Fibroblast of the aortic adventitia (primary cell): ENCODE data around the gene MAN2A2. TPM values are rescaled to one million over a fixed set of nuclear protein-coding genes. Genes with fewer than 3 reads are reported as not detected.
"Not testable (repeated sequence)": the region's sequence is repeated elsewhere in the genome, so short reads cannot be mapped to it uniquely, and the experiment has no call there.

Source experiments
- DNase-seq: peaks from one replicate; pipeline ENCODE4 v3.0.0-alpha.2; 2010; ENCODE audit warnings: low read depth
- H3K4me3 ChIP-seq: 2 replicates; pipeline ENCODE4 v1.5.1; 2011; ENCODE audit warnings: low read depth, mild to moderate bottlenecking, control low read depth, low read length, moderate library complexity
- CTCF ChIP-seq: IDR thresholded peaks from 2 replicates; pipeline ENCODE4 v1.5.1; 2011; ENCODE audit warnings: mild to moderate bottlenecking, low read length, control low read depth, inconsistent platforms; ENCODE audit not compliant: insufficient read depth
- total RNA-seq: library from RNA; depleted of rRNA; stranded (reverse); fragments of >200 nt; gene quantifications from 2 replicates; pipeline ENCODE4 v1.2.3, GENCODE V29; 2012; ENCODE audit warnings: low replicate concordance

The MAN2A2 gene
- total RNA-seq, 1 donor = 11.0 TPM

- no peak for TF ChIP-seq CTCF
- no peak for DNase-seq
- H3K4me3 ChIP-seq = no peak overlapping the region
Observed at GRCh38 chr15:90921887-90922286, 18.8 kb downstream of the MAN2A2 start.

GRCh38 chr15:90922712-90923322, 19.7 kb downstream of the MAN2A2 start:
- DNase-seq, H3K4me3 ChIP-seq: not testable (repeated sequence)

GRCh38 chr15:90924375-90924774, 21.3 kb downstream of the MAN2A2 start:
- DNase-seq = no peak
- TF ChIP-seq CTCF = no peak
- H3K4me3 ChIP-seq = no peak overlapping the region

GRCh38 chr15:90926766-90927165, 23.7 kb downstream of the MAN2A2 start:
- H3K4me3 ChIP-seq, DNase-seq: not testable (repeated sequence)

- not testable (repeated sequence) for DNase-seq, H3K4me3 ChIP-seq
Observed at GRCh38 chr15:90928106-90928505, 25.0 kb downstream of the MAN2A2 start.

- TF ChIP-seq CTCF = no peak
- peak overlapping the region; percentile 74 for H3K4me3 ChIP-seq
- DNase-seq = no peak
Observed at GRCh38 chr15:90929246-90930019, 26.3 kb downstream of the MAN2A2 start.

GRCh38 chr15:90930861-90931574, 27.9 kb downstream of the MAN2A2 start:
- TF ChIP-seq CTCF = no peak
- H3K4me3 ChIP-seq = peak overlapping the region; percentile 74
- DNase-seq = peak; percentile 35

- peak overlapping the region; percentile 92 for H3K4me3 ChIP-seq
- TF ChIP-seq CTCF = no peak
Observed at GRCh38 chr15:90931575-90931827, 28.4 kb downstream of the MAN2A2 start.

More at GRCh38 chr15:90931575-90931827, 28.4 kb downstream of the MAN2A2 start:
- no peak for DNase-seq
